Stimulated activated naive CD8-positive, alpha-beta T cell treated with anti-CD3 and anti-CD28 coated beads, Interleukin-15, Interleukin-2, amounts not matched to agents 100 ng/mL and 50 ng/mL, for 24 hours (primary cell): Measurements from ENCODE around the gene PDE12.

Source experiments
- H3K27ac Mint-ChIP-seq: one replicate; pipeline ENCODE4 v1.8.0; 2021; ENCODE audit warnings: mild to moderate bottlenecking, mixed read lengths
- H3K27me3 Mint-ChIP-seq: one replicate; pipeline ENCODE4 v1.8.0; 2021; ENCODE audit warnings: mixed read lengths
- H3K36me3 Mint-ChIP-seq: one replicate; pipeline ENCODE4 v1.8.0; 2021; ENCODE audit warnings: low read depth, mixed read lengths
- H3K4me1 Mint-ChIP-seq: one replicate; pipeline ENCODE4 v1.8.0; 2021; ENCODE audit warnings: low read depth, mixed read lengths
- H3K4me3 Mint-ChIP-seq: one replicate; pipeline ENCODE4 v1.8.0; 2021; ENCODE audit warnings: mild to moderate bottlenecking, mixed read lengths
- H3K9me3 Mint-ChIP-seq: one replicate; pipeline ENCODE4 v1.8.0; 2021; ENCODE audit warnings: mixed read lengths

Gene PDE12

GRCh38 chr3:57570878-57571277, 14.8 kb downstream of the PDE12 start:
- H3K27ac Mint-ChIP-seq: peak overlapping the region; percentile 34
- peaks cover 68% of the 10 kb centered on the region for H3K36me3 Mint-ChIP-seq
- no peaks in the 10 kb centered on the region for H3K9me3 Mint-ChIP-seq
- H3K4me1 Mint-ChIP-seq: peaks cover 5% of the 10 kb centered on the region
- no peaks in the 10 kb centered on the region for H3K27me3 Mint-ChIP-seq
- no peak overlapping the region for H3K4me3 Mint-ChIP-seq

GRCh38 chr3:57572096-57572495, 16.0 kb downstream of the PDE12 start:
- H3K4me1 Mint-ChIP-seq: peaks cover 17% of the 10 kb centered on the region
- no peaks in the 10 kb centered on the region for H3K9me3 Mint-ChIP-seq
- H3K27ac Mint-ChIP-seq: no peak overlapping the region
- H3K36me3 Mint-ChIP-seq: peaks cover 73% of the 10 kb centered on the region
- no peak overlapping the region for H3K4me3 Mint-ChIP-seq
- H3K27me3 Mint-ChIP-seq: no peaks in the 10 kb centered on the region

DNA sequence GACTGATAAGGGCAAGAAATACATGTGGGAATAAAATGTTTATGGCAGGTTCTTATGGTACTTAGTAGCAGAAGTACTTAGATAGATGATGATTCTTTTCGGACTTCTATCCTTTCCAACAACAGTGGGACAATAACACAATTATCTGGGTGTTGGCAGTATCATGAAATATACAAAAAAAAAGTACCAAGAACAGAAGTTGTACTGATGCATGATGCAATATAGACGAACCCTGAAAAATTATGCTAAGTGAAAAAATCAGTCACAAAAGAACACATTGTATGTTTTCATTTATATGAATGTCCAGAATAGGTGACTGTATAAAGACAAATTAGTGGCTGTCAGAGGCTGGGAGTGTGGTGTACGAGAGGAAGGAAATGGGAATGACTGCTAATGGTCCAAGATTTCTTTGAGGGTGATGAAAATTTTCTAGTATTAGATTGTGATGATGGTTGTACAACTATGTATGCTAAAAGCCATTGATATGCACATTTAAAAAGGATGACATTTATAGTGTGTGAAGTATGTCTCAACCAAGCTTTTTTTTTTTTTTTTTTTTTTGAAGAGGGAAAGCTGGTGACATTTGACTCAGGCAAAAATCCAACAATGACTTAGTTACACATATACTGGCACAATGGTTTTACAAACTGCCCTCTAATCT, 20.0 kb downstream of the PDE12 start:
- Mint-ChIP-seq H3K36me3 (peaks cover 82% of the 10 kb centered on the region), H3K4me3 (no peak overlapping the region), H3K9me3 (no peaks in the 10 kb centered on the region), H3K27me3 (no peaks in the 10 kb centered on the region), H3K4me1 (peaks cover 27% of the 10 kb centered on the region), H3K27ac (peak overlapping the region; percentile 33)

GRCh38 chr3:57577801-57578200, 21.7 kb downstream of the PDE12 start:
- Mint-ChIP-seq H3K27ac (peak overlapping the region; percentile 39), H3K9me3 (no peaks in the 10 kb centered on the region), H3K27me3 (no peaks in the 10 kb centered on the region), H3K36me3 (peaks cover 76% of the 10 kb centered on the region), H3K4me1 (peaks cover 22% of the 10 kb centered on the region), H3K4me3 (no peak overlapping the region)

- H3K27me3 Mint-ChIP-seq: no peaks in the 10 kb centered on the region
- H3K9me3 Mint-ChIP-seq: no peaks in the 10 kb centered on the region
- H3K36me3 Mint-ChIP-seq: peaks cover 55% of the 10 kb centered on the region
- H3K27ac Mint-ChIP-seq: peak overlapping the region; percentile 49
- no peak overlapping the region for H3K4me3 Mint-ChIP-seq
- H3K4me1 Mint-ChIP-seq: peaks cover 21% of the 10 kb centered on the region
These were observed 26.5 kb downstream of the PDE12 start for GRCh38 chr3:57582474-57583168.

GRCh38 chr3:57583544-57583943, 27.5 kb downstream of the PDE12 start:
- Mint-ChIP-seq H3K36me3 (peaks cover 47% of the 10 kb centered on the region), H3K9me3 (no peaks in the 10 kb centered on the region), H3K27ac (no peak overlapping the region), H3K27me3 (no peaks in the 10 kb centered on the region), H3K4me3 (no peak overlapping the region), H3K4me1 (peaks cover 22% of the 10 kb centered on the region)

DNA sequence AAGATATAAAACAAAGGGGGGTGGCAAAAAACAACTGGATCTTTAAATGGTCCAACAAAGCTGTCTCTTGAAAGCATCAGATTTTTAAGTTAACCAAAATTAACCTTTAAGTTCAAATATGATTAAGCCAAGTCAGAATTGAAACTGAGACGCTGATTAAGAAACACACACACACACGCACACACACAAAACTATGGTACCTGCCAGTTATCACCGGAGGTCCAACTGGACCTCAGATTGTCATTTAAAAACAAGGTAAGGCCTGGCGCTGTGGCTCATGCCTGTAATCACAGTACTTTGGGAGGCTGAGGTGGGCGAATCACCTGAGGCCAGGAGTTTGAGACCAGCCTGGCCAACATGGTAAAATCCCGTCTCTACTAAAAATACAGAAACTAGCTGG, 30.7 kb downstream of the PDE12 start:
- H3K36me3 Mint-ChIP-seq: peaks cover 28% of the 10 kb centered on the region
- H3K4me1 Mint-ChIP-seq: peaks cover 28% of the 10 kb centered on the region

DNA sequence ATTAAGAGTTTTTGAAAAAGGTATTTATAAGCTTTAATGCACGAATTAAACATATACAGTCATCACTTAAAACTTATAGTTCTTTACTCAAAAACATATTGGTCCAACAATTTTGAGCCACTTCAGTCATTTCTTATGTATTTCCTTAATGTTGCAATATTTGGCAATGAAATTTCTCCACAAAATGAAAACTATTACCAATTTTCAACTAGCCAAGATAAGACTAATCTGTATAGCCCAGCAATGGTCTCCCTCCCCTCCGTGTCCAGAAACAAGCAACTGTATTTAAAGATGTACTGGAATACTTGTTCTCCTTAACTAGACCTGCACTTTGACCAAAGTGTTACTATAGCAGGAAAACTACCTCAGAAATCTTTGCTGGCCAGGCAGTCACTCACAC, 31.8 kb downstream of the PDE12 start:
- Mint-ChIP-seq H3K9me3 (no peaks in the 10 kb centered on the region), H3K4me3 (no peak overlapping the region), H3K4me1 (peaks cover 36% of the 10 kb centered on the region), H3K27ac (no peak overlapping the region), H3K27me3 (no peaks in the 10 kb centered on the region), H3K36me3 (peaks cover 24% of the 10 kb centered on the region)

More for the DNA sequence above, 30.7 kb downstream of the PDE12 start:
- Mint-ChIP-seq H3K4me3 (no peak overlapping the region), H3K9me3 (no peaks in the 10 kb centered on the region), H3K27ac (no peak overlapping the region), H3K27me3 (no peaks in the 10 kb centered on the region)

- peaks cover 49% of the 10 kb centered on the region for H3K4me1 Mint-ChIP-seq
- no peaks in the 10 kb centered on the region for H3K27me3 Mint-ChIP-seq
- H3K36me3 Mint-ChIP-seq: peaks cover 32% of the 10 kb centered on the region
These were observed 36.2 kb downstream of the PDE12 start for GRCh38 chr3:57592306-57592705.

DNA sequence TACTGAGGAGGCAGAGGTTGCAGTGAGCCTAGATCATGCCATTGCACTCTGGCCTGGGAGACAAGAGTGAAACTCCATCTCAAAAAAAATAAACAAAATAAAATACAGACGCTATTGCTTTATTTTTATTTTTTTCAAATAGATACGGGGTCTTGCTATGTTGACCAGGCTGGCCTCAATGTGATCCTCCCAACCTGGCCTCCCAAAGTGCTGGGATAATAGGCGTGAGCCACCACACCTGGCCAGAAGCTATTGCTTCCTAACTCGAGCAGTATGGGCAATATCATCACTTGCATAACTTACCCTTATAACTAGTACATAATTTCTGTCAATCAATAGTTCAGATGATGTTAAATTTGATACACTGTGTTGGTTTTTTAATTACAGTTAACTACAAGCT, 38.1 kb downstream of the PDE12 start:
- no peak overlapping the region for H3K27ac Mint-ChIP-seq

More at GRCh38 chr3:57592306-57592705, 36.2 kb downstream of the PDE12 start:
- Mint-ChIP-seq H3K4me3 (no peak overlapping the region), H3K9me3 (no peaks in the 10 kb centered on the region), H3K27ac (no peak overlapping the region)

GRCh38 chr3:57594576-57594975, 38.5 kb downstream of the PDE12 start:
- peaks cover 42% of the 10 kb centered on the region for H3K36me3 Mint-ChIP-seq
- H3K9me3 Mint-ChIP-seq: no peaks in the 10 kb centered on the region
- H3K27me3 Mint-ChIP-seq: no peaks in the 10 kb centered on the region
- H3K4me3 Mint-ChIP-seq: peak overlapping the region; percentile 100
- H3K27ac Mint-ChIP-seq: no peak overlapping the region
- peaks cover 52% of the 10 kb centered on the region for H3K4me1 Mint-ChIP-seq

More for the DNA sequence above, 38.1 kb downstream of the PDE12 start:
- Mint-ChIP-seq H3K36me3 (peaks cover 42% of the 10 kb centered on the region), H3K4me3 (peak overlapping the region; percentile 100), H3K27me3 (no peaks in the 10 kb centered on the region), H3K9me3 (no peaks in the 10 kb centered on the region), H3K4me1 (peaks cover 48% of the 10 kb centered on the region)

DNA sequence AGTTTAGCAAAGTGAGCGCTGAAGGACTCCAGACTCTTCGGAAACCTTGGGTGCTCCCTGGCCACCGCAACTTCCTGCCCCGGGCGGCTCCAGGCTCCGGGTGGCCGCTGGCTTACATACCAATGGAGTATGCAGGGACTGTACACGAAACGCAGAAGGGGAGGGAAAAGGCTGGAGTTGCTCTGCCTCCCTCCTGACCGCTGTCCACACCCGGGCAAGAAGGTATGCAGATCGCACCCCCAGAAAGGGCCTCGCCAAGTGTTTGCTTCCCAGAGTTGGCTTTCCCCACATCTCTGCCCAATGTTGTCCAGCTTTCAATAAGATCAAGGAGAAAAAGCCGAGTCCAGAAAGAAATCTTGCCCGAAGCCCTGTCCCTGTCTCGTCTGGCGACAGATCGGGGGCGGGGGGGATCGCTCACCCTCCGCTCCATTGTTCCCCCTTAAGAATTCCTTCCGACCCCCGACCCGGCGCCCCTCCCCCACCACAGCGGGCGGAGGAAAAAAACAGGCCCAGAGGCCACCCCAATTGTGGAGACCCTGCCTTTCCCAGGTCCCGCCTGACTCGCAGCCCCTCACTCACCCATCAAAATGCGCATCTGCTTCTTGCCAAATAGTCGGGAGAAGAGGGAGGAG, 40.5 kb downstream of the PDE12 start:
- H3K27ac Mint-ChIP-seq: peak overlapping the region; percentile 94
- peaks cover 44% of the 10 kb centered on the region for H3K36me3 Mint-ChIP-seq

DNA sequence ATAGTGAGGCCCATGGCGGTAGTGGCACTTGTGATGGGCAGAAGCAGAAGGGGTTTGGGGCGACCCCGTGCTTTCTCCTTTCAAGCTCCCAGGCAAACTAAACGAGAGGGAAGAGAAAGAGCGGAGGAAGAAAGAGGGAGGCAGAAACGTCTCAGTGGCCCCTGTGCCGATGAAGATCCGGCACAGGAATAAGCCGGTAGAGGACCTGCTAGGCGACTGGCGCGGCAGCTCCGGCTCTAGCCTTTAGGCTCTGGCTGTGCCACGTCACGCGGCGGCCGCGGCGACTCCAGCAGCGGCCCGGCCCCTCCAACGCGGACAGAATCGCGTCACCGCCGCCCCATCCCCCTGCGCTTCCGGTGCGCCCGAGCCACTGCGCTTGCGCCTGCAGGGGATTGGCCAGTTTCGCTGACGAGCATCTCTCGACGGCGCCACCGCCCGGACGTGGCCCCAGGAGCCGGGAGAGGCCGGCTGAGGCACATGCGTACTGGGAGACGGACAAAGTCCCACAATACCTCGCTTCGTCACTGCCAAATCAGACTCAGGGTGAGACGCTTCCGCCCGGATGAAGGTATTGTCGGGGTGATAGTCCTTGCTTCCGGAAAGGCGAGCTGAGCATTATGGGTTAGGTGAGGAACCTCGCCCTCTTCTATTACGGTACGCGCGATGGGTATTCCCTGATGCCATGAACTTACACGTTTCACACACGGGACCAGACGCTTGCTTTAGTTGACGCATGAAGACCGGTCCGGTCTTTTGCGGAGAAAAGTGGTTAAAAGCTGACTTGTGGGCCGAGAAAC, 41.3 kb downstream of the PDE12 start, which contains the start of gene ARF4:
Gene ARF4, minus strand, starts transcription at position 218 of the 797 bp plus-strand sequence. Its CDS starts 204 bp downstream, at position 14.
- H3K9me3 Mint-ChIP-seq: no peaks in the 10 kb centered on the region
- H3K27me3 Mint-ChIP-seq: no peaks in the 10 kb centered on the region
- H3K36me3 Mint-ChIP-seq: peaks cover 46% of the 10 kb centered on the region
- peaks cover 48% of the 10 kb centered on the region for H3K4me1 Mint-ChIP-seq
- H3K4me3 Mint-ChIP-seq: peak within 1 kb of the TSS; percentile 100
- H3K27ac Mint-ChIP-seq: peak within 1 kb of the TSS; percentile 100

More for the DNA sequence above, 40.5 kb downstream of the PDE12 start:
- no peaks in the 10 kb centered on the region for H3K27me3 Mint-ChIP-seq
- H3K4me3 Mint-ChIP-seq: peak overlapping the region; percentile 100
- no peaks in the 10 kb centered on the region for H3K9me3 Mint-ChIP-seq
- H3K4me1 Mint-ChIP-seq: peaks cover 48% of the 10 kb centered on the region

GRCh38 chr3:57598765-57599360, 42.8 kb downstream of the PDE12 start:
- Mint-ChIP-seq H3K27ac (peak overlapping the region; percentile 100), H3K9me3 (no peaks in the 10 kb centered on the region), H3K36me3 (peaks cover 42% of the 10 kb centered on the region), H3K27me3 (no peaks in the 10 kb centered on the region), H3K4me3 (peak overlapping the region; percentile 100), H3K4me1 (peaks cover 33% of the 10 kb centered on the region)
